ENCODE measurements around the gene CHMP4B.

CHMP4B gene

DNA sequence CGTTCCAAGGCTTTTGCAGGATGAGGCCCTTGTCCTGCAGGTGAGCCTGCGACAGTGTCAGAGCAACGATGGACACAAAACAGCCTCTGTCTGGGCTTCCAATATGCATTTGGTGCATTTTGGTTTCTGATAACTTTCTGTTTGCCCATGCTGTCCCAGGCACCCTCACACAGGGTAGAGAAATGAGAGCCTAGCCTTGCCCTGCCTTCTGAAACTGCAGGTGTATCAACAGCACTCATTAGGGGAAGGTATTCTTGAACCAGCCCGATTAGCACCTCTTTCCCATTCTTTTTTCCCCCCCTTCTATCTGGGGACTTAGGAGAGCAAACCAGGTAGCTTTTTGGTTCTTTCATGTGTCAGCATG, 30.3 kb downstream of the CHMP4B start:
- no peak for DNase-seq

DNA sequence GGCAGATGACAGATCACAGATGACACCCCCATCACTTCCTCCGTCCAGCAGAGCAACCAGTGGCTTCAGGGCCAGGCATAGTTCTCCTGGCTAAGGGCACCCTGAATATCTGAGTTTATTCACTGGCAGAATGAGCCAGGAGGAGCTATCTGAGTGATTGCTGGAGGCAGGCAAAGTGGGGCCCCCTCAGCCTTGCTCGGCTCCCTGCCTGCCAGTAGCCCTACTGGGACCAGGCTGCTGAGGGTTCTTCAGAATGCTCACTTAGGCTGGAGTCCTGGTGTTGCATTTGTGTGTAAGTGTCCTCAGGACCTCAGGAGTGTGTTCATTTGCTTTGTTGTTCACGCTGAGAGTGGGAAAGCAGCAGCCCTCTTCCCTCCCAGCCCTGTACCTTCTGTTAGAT, 31.2 kb downstream of the CHMP4B start:
- DNase-seq = no peak

DNA sequence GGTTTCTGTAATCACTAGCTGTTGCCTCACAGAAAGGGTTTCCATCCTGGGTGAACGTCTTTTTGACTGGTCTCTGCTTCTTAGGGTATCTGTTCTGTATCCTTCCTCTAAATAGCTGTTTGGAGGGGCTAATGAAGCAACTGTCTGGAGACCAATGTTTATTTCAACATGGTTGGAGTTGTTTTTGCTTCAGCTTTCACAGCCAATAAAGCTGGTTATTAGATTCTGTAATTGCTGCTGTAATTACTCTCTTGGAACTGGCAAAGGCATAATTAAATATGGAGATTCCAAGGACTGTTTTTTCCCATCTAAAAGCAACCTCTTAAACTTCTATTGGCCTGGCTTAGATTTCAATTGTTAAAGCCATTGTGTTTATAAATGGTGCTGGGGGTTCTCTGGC, 31.9 kb downstream of the CHMP4B start:
- no peak for DNase-seq

DNA sequence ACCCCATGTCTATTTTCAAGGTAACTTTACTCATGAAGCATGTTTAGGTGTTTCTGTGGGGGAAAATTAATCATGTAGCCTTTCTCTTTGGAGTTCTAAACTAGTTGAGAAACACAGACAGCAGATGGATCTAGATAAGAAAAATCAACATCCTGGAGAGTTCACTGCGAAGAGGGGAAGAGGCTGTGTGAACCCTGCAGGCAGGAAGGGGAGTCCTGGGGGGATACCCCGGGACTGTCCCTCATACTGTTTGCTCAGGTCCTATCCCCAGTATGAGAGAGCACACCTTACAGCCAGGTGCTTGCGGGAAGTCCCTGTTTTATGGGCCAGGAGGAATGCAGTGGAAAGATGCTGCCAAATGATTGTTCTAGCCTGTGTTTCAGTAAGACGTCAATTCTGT, 32.7 kb downstream of the CHMP4B start:
- DNase-seq = no peak

DNA sequence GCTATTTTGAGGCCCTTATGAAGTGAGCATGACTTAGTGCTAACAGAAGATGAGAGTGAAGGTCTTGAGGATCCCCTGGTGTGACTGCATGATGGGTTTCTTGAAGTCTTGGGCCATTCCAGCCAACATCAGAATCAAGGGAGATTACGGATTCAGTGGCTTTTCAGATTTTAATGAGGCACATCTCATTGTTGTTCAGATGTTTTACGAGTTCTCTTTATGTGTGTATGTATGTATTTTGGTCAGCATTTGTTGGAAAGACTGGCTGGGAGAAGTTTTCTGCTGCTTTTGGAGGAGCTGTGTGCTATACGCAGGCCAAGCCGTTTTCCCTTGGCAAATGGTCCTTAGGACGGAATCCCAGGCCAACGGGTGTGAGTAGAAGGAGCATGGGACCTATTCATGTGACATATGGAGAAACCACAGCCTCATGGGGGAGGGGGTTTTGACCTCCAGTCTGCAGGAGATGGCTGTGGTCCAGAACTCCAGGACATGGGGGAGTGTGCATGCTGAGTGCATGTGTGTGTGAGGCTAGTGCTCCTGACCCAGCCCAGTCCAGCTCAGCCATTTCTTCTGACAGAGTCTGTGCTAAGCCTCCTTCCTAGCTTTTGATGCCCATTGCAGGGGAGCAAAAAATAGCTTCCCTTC, 35.3 kb downstream of the CHMP4B start:
- DNase-seq = no peak

DNA sequence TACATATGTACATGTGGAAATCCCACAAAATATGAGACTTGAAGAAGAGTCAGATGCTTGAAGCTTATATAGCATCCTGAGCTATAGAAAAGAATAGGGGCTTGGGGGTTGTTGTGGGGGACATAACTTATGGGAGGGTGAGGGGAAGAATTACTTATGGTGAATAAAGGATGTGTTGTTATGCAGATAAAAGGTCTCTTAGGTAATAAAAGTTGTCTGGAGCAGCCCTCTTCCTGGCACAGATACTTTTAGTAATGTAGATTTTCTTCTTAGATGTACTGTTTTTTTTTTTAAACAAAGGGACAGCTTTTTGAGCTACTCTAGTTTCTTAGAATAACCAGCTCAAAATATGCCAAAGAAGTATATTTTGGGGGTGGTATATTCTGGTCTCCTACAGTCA, 35.9 kb downstream of the CHMP4B start:
- DNase-seq = no peak

DNA sequence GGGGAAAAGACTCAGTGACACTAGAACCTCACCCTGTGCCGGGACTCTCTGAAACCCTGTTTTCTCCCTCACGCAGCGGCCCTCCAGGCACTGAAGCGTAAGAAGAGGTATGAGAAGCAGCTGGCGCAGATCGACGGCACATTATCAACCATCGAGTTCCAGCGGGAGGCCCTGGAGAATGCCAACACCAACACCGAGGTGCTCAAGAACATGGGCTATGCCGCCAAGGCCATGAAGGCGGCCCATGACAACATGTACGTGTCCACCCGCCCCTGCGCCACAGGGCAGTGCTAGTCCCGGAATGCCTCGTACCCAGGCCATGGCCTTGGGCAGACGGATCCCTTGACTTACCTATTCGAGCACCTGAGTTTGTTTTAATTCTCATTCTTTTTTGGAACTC, 37.2 kb downstream of the CHMP4B start:
- no peak for DNase-seq

DNA sequence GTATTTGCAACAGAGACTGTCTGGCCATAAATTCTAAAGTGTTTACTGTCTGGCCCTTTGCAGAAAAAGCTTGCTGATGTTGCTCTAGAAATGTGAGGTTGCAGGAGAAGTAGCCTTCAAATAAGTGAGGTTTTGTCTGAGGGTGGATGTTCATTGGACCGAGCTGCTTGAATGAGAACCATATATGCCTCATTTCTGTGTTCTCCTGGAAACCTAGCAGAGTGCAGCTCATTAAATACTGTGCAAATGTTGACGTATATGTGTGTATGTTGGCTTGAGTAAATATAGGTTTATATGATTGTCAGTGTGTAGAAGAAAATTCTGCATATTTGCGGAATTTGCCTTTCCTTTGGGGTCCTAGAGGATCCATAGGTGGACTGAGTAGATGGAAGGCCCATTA, 39.0 kb downstream of the CHMP4B start:
- no peak for DNase-seq

DNA sequence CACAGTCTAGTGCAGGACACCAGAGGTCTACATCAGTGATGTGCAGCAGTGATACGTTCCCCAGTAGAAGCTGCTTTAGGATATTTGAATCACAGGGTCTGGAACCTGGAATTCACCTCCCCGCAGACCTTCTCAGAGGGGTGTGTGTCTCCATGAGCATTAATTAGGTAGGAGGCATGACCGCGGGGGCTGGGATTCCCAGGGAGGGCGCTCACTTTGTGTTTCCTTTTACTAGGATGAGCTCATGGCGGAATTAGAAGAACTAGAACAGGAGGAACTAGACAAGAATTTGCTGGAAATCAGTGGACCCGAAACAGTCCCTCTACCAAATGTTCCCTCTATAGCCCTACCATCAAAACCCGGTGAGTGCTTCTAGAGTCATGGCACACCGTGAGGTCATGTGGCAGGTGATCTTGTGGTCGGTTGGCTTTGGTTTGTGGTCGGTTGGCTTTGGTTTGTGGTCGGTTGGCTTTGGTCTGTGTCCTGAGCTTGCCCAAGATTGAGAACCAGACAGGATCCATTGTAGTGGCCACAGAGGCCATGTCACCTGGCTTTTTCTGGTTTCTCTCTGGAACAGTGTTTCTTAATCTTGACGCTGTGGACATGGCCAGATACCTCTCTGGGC, 40.8 kb downstream of the CHMP4B start:
- no peak for DNase-seq

DNA sequence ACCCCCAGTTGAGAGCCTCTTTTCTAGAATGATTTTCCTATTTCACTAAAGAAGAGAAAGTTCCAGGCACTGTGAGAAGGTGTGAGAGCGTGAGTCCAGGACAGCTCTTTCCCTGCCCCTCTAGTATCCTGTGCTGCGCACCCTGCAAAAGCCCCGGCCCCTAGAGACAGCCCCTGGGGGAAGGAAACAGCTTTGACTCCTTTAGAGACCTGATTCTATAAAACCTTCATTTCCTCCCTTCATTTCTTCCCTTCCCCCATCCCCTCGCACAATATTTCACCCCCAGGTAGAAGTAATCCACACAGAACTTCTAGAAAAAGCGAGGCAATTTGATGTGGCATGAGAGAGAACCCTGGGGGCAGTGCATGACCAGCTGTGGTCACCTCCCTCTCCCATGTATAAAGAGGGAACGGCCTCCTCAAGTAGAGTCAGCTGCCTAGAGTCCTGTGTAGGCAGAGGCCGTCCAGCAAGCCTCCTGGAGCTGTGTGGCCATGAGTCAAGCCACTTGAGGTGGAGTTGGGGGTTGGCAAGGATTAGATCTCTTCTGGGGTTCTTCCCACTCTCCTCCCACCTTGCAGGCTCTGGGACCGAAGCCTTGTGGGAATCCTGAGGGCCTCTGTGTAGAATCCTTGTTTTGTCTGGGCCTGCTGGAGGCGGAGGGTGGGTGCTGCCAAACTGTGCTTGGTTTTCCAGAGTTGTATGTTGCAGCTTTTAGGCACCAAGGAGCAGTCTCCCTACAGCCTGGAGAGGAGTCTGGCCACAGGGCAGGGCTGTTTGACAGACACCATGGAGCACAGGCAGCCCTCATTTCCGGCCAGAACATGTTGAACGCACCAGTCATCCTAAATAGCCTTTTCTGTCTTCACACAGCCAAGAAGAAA, 41.7 kb downstream of the CHMP4B start:
- DNase-seq = no peak

DNA sequence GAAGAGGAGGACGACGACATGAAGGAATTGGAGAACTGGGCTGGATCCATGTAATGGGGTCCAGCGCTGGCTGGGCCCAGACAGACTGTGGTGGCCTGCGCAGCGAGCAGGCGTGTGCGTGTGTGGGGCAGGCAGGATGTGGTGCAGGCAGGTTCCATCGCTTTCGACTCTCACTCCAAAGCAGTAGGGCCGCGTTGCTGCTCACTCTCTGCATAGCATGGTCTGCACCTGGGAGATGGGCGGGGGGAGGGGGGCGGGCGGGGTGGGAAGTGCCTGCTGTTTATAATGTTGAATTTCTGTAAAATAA, 42.3 kb downstream of the CHMP4B start:
- DNase-seq = no peak

DNA sequence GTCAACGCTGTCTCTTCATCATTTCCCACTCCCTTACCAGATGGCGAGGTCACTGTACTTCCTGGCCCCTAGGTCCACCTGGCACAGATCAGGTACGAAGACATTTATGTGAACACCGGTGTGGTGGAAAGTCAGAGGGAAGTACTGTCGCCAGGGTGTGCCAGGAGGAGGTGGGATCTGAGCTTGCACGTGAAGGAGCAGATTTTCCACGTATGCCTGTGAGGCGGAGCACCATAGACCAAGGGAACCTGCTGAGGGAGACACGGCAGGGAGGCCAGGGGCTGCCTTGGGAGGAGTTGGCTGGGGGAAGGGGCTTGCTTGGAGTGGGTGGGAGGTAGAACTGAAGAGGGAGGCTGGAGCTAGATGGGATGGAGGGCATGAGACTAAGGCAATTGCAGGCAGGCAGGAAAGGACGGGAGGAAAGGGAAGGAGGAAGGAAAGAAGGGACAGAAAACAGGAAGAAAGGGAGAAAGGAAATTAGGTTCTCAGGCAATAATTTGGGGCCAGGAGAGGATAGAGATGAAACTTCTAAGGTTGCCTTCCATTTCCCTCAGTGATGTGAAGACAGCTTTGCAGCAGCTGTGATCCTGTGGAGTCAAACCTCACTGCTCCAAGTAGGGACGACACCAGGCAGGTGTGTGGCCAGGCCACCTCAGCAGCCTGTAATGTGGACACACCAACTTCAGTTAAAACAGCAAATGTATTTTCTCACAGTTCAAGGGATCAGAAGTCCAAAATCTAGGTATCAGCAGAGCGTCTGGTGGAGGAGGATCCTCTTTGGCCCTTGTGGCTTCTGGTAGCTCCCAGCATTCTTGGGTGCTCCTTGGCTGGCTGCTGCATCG, 46.8 kb downstream of the CHMP4B start:
- DNase-seq = no peak

DNA sequence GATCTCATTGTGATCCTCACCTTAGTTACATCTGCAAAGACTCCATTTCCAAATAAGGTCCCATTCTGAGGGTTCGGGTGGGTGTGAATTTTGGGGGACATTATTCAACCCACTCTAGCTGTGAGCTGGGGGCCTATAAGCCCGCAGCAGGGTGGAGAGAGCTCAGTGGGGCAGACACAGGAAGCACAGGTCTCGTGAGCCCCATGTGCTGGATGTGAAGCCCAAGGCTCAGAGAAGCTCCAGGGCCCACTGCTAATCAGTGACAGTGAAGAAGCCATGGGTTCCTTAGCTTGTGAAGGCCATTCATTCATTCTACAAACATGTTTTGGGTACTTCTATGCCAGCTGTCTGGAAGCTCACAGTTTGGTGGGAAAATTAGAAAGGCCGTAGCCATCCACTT, 47.5 kb downstream of the CHMP4B start:
- DNase-seq = no peak

DNA sequence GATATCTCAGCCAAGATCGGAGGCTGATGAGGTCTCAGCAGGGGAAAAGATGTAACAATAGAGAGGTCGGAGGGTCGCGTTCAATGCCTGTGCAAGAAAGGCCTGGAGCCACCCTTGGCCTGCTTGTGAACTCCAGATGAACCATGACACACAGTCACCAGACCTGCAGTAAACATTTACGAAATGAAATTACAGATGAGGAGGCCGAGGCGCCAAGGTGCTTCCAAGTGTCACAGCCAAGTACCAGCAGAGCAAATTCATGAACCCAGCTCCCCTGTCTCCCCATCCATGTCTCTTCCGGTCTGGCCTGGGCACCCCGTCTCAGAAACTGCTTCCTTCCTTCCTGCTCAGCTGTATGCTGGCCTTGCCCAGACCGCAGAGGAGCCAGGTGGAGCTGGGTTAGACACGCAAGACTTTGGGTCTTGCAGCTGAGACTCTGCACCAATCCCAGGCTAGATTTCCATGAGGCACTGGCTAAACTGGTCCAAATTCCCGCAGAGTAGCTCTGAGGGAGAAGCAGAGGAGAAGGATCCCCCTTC, 48.1 kb downstream of the CHMP4B start:
- DNase-seq = no peak

DNA sequence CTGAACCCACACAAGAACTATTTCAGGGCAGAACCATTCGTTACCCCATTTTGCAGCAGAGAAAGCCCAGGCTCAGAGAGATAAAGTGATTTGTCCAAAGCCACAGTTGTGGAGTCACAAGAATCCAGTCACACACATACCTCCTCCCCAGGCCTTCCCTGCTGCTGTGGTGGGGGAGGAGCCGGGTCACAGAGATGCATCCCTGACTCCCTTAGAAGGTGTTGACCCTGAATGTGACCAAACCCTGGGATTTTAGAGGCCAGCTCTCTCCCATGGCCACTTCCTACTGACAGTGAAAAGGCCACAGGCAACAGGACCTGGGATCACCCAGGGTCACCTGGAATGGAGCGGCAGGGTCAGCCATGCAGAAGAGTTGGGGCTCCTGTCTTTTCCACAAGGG, 48.6 kb downstream of the CHMP4B start:
- DNase-seq = no peak

DNA sequence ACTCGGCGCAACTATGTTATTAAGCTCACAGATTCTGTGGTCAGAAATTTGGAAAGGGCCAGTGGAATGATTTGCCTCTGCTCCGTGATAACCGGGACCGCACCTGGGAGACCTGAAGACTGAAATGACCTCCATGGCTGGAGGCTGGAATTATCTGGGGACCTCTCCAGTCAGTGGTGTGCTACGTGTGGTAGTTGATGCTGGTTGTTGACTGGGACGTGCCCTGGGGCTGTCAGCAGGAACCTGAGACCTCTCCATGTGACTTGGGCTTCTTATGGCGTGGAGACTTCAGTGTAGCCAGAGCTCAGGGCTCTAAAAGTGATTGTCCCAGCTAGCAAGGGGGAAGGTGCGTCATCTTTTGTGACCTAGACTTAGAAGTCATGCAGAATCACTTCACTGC, 50.3 kb downstream of the CHMP4B start:
- no peak for DNase-seq

DNA sequence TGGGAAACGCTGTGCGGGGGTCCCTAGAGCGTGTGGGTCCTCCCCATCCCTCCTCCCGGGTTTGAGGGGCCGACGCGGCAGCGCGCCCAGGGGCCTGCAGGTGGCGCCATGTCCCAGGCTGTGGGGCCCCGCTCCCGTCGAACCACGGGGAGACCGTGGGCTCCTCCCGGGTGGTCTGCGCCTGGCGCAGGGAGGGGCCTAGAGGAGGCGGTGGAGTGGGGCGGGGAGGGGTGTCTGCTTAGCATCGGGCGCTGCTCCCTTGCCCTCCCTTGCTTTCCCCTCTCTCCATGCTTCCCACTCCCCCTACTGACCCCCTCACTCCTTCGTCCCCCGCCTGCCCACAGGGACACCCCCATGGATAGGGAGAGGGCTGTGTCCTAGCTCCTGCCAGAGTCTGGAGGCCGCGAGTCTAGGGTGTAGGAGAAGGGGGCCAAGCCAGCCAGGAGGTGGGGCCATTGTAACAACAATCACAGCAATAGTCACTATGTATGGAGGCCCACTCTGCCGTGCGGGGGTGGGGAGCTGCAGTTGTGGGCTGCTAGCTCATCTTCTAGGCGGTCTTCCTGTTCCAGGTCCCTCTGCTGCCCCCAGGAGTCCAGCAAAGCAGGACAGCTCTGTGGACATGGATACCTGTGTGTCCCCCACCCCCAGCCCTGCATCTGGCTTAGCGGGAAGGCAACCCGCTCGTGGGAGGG, 51.7 kb downstream of the CHMP4B start:
- peak; percentile 56 to 65 for DNase-seq

DNA sequence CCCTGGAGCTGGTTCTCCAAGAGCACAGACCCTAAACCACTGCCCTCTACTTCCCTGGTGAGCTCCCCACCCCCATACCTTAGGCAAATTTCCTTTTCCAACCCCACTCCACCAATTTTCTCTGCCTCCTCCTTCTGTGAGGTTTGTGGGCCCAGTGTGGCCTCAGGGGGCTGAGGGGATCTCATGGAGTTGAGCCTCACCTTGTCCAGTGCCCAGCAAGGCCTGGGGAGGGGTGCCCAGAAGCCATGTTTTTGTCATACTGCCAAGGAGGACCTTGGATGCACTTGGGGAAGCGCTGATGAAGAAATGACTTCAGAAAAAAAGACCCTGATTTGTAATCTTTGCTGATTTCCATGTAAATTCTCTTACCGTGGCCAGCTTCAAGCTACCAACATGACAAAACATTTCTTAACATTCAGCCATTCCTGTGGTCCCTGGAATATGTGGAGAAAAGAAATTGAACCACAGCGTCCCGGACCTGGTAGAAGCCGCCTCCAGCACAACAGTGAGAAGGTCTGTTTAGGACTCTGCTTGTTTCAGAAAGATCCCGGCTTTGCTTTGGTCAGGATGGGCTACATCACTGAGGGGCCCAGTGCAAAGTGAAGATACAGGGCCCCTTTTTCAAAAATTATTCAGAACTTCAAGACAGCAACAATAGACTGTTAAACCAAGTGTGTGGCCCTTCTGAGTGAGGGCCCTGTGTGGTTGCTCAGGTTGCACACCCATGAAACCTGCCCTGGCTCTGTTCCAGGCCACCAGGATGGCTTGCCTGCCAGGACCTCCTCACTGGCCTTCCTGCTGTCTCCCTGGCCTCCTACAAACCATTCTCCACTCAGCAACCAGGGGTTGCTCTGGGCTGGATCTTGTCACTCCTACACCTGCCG, 52.5 kb downstream of the CHMP4B start:
- DNase-seq = no peak

DNA sequence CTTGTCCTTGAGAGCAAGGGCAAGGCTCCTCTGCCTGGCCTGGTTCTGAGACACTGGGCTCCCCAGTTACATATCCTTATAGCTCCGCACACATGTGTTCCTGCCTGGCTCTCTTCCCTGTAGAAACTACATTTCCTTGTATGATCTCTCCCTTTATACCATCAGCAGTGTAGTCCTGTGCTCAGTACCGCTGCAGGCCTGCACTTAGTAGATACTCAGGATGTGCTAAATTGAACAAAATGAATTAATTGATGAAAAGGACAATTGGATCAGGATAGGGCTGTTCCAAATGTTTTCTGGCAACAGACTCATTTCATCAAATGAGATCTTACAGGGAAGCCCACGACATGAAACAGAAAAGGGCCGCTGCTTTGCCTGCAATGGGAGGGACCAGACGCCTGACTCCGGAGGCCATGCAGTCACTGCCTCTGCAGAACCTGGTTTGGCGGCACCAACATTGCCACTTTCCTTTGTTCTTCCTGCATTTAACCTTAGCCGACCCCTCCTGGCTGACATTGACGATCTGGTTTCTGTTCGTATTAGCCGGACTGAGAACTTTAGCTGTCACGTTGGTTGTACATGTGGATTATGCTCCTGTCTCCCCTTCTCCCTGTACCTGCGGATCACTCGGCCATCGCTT, 53.3 kb downstream of the CHMP4B start:
- DNase-seq = no peak

DNA sequence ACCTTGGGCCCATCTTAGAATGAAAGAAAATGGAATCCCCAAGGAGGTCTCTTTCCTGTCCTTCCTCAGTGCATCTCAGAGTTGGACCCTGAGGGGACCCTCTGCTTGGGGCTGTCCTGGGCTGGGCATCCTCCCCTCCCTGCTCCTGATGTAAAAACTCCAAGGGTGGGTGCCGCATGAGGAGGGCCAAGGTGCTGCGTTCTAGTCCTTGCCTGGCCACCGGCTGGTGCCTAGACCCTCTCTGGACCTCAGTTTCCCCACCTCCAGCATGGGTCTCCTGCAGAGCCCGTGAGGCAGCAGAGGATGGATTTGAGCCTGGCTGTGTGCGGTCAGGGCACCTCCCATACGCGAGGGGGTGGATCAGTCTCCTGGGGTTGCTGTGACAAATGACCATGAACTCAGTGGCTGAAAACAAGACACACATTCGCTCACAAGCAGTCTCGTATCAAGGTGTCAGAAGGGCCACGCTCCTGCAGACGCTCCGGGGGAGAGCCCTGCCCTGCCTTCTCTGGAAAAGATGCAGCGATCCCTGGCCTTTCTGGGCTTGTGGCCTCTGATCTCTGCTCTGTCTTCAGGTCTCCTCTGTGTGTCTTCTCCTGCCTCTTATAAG, 54.7 kb downstream of the CHMP4B start:
- DNase-seq = no peak

Data from NCI-H524 (cell line).